Fibroblast of peridontal ligament (primary cell): Measurements from ENCODE around the gene FLRT3.

ENCODE experiments used
- DNase-seq: peaks from one replicate; pipeline ENCODE4 v3.0.0-alpha.2; 2010; ENCODE audit errors: extremely low read depth

Gene FLRT3

GRCh38 chr20:14337400-14338171 is at the start of gene FLRT3:
TSS of gene FLRT3 (minus strand) at chr20:14337612. CDS start at chr20:14327506, 10,106 bp downstream.
- DNase-seq = peak; percentile 98

GRCh38 chr20:14386726-14387125 is 49.3 kb upstream of the FLRT3 start:
- no peak for DNase-seq

GRCh38 chr20:14385176-14385740 is 47.8 kb upstream of the FLRT3 start:
- DNase-seq = no peak

- peak; percentile 74 for DNase-seq
These were observed 47.2 kb upstream of the FLRT3 start for GRCh38 chr20:14384416-14385175.

GRCh38 chr20:14383335-14383734 is 45.9 kb upstream of the FLRT3 start:
- peak; percentile 18 for DNase-seq

GRCh38 chr20:14378326-14378725 is 40.9 kb upstream of the FLRT3 start:
- no peak for DNase-seq

GRCh38 chr20:14375416-14375985 is 38.1 kb upstream of the FLRT3 start:
- DNase-seq = no peak

GRCh38 chr20:14374196-14374595 is 36.8 kb upstream of the FLRT3 start:
- no peak for DNase-seq

- no peak for DNase-seq
These were observed 24.3 kb upstream of the FLRT3 start for GRCh38 chr20:14361509-14362345.

GRCh38 chr20:14360416-14360815 is 23.0 kb upstream of the FLRT3 start:
- DNase-seq = peak; percentile 12

GRCh38 chr20:14355791-14356190 is 18.4 kb upstream of the FLRT3 start:
- no peak for DNase-seq

- DNase-seq = no peak
These were observed 7.3 kb upstream of the FLRT3 start for GRCh38 chr20:14344746-14345145.

GRCh38 chr20:14343491-14344065 is 6.2 kb upstream of the FLRT3 start:
- no peak for DNase-seq

GRCh38 chr20:14342918-14343317 is 5.5 kb upstream of the FLRT3 start:
- no peak for DNase-seq

- DNase-seq = peak; percentile 62
These were observed 4.4 kb upstream of the FLRT3 start for GRCh38 chr20:14341801-14342200.

GRCh38 chr20:14336686-14337085 is 726 bp downstream of the FLRT3 start:
- peak; percentile 52 for DNase-seq

GRCh38 chr20:14335052-14335451 is 2.4 kb downstream of the FLRT3 start:
- DNase-seq = peak; percentile 2

GRCh38 chr20:14334306-14334930 is 3.0 kb downstream of the FLRT3 start:
- peak; percentile 80 for DNase-seq

GRCh38 chr20:14333721-14334120 is 3.7 kb downstream of the FLRT3 start:
- peak; percentile 5 for DNase-seq

- peak; percentile 4 for DNase-seq
These were observed 4.5 kb downstream of the FLRT3 start for GRCh38 chr20:14332866-14333265.

- DNase-seq = no peak
These were observed 5.8 kb downstream of the FLRT3 start for GRCh38 chr20:14331646-14332045.
